PC-9 (cell line): ENCODE results near the gene DNAH7.

ENCODE experiments used
- EZH2 ChIP-seq: fragments of 200-600 bp; sonication (generic); IDR thresholded peaks from 2 replicates; pipeline ENCODE4 v1.8.0; 2017; ENCODE audit warnings: antibody characterized with exemption, low read depth
- TF ChIP-seq, protein P1 (sequence below): fragments of 200-600 bp; sonication (generic); conservative IDR thresholded peaks from 2 replicates; pipeline ENCODE4 v1.6.1; 2017; ENCODE audit warnings: mixed run types, antibody characterized with exemption, mild to moderate bottlenecking, moderate library complexity

DNA sequence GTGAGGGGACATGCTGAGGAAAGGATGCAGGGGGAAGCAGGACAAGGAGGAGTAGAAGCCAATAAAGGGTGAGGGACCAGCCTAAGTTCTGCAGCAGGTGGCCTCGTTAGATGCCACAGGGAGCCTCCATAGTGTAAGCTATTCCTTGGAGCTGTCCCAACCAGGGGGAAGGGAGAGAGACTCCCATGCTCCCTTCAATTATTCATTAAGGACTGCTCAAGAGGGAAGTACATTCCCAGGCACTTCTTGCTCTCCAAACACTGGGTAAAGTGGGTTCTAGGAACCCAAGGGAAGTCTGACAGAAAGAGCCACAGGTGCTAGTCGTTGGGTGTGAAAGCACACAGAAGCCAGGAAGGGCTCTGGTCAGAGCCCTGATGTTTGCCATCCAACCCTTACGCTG is 217.9 kb downstream of the DNAH7 start:
- TF ChIP-seq, protein P1, sequence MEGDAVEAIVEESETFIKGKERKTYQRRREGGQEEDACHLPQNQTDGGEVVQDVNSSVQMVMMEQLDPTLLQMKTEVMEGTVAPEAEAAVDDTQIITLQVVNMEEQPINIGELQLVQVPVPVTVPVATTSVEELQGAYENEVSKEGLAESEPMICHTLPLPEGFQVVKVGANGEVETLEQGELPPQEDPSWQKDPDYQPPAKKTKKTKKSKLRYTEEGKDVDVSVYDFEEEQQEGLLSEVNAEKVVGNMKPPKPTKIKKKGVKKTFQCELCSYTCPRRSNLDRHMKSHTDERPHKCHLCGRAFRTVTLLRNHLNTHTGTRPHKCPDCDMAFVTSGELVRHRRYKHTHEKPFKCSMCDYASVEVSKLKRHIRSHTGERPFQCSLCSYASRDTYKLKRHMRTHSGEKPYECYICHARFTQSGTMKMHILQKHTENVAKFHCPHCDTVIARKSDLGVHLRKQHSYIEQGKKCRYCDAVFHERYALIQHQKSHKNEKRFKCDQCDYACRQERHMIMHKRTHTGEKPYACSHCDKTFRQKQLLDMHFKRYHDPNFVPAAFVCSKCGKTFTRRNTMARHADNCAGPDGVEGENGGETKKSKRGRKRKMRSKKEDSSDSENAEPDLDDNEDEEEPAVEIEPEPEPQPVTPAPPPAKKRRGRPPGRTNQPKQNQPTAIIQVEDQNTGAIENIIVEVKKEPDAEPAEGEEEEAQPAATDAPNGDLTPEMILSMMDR: no peak
- no peak for TF ChIP-seq EZH2
